ENCODE measurements around the gene CAB39L.

GRCh38 chr13:49412749-49413148, 31.1 kb downstream of the CAB39L start:
- TF ChIP-seq NFYB (CRISPR knock-in tag; IDR thresholded peaks at IDR 0.05) (no peak), ATF2 (CRISPR knock-in tag; IDR thresholded peaks at IDR 0.05) (no peak), POLR2AphosphoS5 (IDR thresholded peaks at IDR 0.05; ENCODE audit: low read depth, low read length) (no peak), USF2 (IDR thresholded peaks at IDR 0.05; ENCODE audit: low read depth, low read length) (no peak), USF2 (CRISPR knock-in tag; IDR thresholded peaks at IDR 0.05; ENCODE audit: borderline replicate concordance) (no peak), ZBTB26 (CRISPR knock-in tag; IDR thresholded peaks at IDR 0.05; ENCODE audit: borderline replicate concordance) (no peak), ZNF512B (CRISPR knock-in tag; IDR thresholded peaks at IDR 0.05; ENCODE audit: borderline replicate concordance) (no peak), EZH2 (conservative IDR thresholded peaks at IDR 0.05; ENCODE audit: low read depth, low read length) (no peak), RFX5 (IDR thresholded peaks at IDR 0.05; ENCODE audit: low read depth, low read length) (no peak)

Data from HepG2 (cell line).